ENCODE data around the gene UBL3. TPM values are rescaled to one million over a fixed set of nuclear protein-coding genes. Genes with fewer than 3 reads are reported as not detected.

The UBL3 gene
- total RNA-seq, 1 experiment from 2014 or later: 24.4 TPM

DNA sequence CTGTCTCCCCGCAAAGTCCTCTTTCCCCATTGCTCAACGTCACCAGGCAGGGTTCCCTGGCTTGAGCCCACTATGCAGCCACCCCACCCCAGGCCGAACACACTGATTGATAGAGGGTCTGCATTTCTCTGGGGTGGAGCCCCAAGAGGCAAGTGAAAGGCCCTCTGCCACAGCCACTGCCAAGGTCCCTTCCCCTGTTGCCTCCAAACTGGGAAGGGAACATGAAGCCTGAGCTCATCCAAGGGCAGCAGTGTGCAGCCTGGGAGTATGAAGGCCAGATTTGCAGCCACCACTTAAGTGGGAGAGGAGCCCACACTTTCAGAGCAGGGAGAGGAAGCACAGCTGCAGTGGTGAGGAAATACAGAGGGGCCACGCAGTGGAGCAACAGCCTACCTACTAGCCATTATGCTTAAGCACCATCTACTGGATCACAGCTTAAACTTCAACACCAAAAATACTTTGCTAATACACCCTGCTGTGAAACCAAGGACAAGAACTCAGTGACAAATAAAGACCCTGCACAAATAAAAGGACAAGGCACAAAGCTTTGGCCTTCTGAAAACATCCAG, 48.6 kb downstream of the UBL3 start:
- intact Hi-C loops (cut with micrococcal nuclease; ENCODE audit: unreplicated experiment): no loop called here

DNA sequence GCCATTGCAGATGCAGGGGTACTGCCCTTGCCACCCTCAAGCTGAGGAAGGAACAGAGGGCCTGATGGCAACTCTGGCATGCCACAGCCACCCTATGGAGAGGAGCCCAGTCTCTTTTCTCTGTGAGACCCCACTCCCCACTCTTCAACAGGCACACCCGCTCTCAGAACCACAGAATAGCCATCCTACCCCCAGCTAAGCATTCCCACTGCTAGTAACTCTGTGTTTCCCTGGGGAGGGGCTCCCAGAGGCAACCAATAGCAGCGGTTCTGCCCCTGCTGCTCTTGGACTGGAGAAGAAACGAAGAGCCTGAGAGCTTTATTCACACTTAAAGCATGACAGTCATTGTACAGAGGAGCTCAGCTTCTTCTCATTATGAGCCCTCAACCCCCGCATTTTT, 49.3 kb downstream of the UBL3 start:
- no peak overlapping the region for H2AFZ ChIP-seq
- H4K20me1 ChIP-seq (ENCODE audit: insufficient read depth): no peaks in the 10 kb centered on the region; the same call in 1 of the 2 replicates
- peaks cover 66% of the 10 kb centered on the region for H3K79me2 ChIP-seq (ENCODE audit: low read depth)
- no peaks in the 10 kb centered on the region; the same call in 1 of the 2 replicates for H3K9me2 ChIP-seq (ENCODE audit: insufficient read depth)
- no TSS peak for BruUV-seq (replicated peaks)
- CTCF ChIA-PET: no interaction called here
- H3F3A ChIP-seq (ENCODE audit: insufficient read depth, low read depth): no peaks in the 10 kb centered on the region
- no peak overlapping the region for H3K4me2 ChIP-seq
- TF ChIP-seq, protein P1, sequence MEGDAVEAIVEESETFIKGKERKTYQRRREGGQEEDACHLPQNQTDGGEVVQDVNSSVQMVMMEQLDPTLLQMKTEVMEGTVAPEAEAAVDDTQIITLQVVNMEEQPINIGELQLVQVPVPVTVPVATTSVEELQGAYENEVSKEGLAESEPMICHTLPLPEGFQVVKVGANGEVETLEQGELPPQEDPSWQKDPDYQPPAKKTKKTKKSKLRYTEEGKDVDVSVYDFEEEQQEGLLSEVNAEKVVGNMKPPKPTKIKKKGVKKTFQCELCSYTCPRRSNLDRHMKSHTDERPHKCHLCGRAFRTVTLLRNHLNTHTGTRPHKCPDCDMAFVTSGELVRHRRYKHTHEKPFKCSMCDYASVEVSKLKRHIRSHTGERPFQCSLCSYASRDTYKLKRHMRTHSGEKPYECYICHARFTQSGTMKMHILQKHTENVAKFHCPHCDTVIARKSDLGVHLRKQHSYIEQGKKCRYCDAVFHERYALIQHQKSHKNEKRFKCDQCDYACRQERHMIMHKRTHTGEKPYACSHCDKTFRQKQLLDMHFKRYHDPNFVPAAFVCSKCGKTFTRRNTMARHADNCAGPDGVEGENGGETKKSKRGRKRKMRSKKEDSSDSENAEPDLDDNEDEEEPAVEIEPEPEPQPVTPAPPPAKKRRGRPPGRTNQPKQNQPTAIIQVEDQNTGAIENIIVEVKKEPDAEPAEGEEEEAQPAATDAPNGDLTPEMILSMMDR (conservative IDR thresholded peaks at IDR 0.05): no peak
- no peak for TF ChIP-seq EZH2 (IDR thresholded peaks at IDR 0.05; ENCODE audit: low read depth)
- H3K4me1 ChIP-seq (replicated peaks; ENCODE audit: insufficient read depth): no peaks in the 10 kb centered on the region
- no peaks in the 10 kb centered on the region for H3K36me3 ChIP-seq (ENCODE audit: low read depth)
- intact Hi-C loops (cut with micrococcal nuclease; ENCODE audit: unreplicated experiment): no loop called here
- POLR2A ChIA-PET (ENCODE audit: unreplicated experiment): no interaction called here
- no peak overlapping the region for H3K4me3 ChIP-seq
- no peaks in the 10 kb centered on the region for H3K9me3 ChIP-seq (ENCODE audit: insufficient read depth, low read depth)
- DNase-seq: no peak
- no peaks in the 10 kb centered on the region for H3K27me3 ChIP-seq (ENCODE audit: insufficient read depth, low read depth)
- H3K27ac ChIP-seq: no peak overlapping the region

More for the DNA sequence above, 48.6 kb downstream of the UBL3 start:
- no peak for TF ChIP-seq EZH2 (IDR thresholded peaks at IDR 0.05; ENCODE audit: low read depth)
- TF ChIP-seq, protein P1 (conservative IDR thresholded peaks at IDR 0.05): no peak
- Histone ChIP-seq H3F3A (ENCODE audit: insufficient read depth, low read depth) (no peaks in the 10 kb centered on the region), H3K4me3 (no peak overlapping the region), H3K4me2 (no peak overlapping the region), H3K79me2 (ENCODE audit: low read depth) (peaks cover 72% of the 10 kb centered on the region), H4K20me1 (ENCODE audit: insufficient read depth) (no peaks in the 10 kb centered on the region; the same call in 1 of the 2 replicates), H3K27me3 (ENCODE audit: insufficient read depth, low read depth) (no peaks in the 10 kb centered on the region), H3K9me2 (ENCODE audit: insufficient read depth) (no peaks in the 10 kb centered on the region; the same call in 1 of the 2 replicates), H2AFZ (no peak overlapping the region), H3K9me3 (ENCODE audit: insufficient read depth, low read depth) (no peaks in the 10 kb centered on the region), H3K4me1 (replicated peaks; ENCODE audit: insufficient read depth) (no peaks in the 10 kb centered on the region), H3K36me3 (ENCODE audit: low read depth) (no peaks in the 10 kb centered on the region), H3K27ac (no peak overlapping the region)
- BruUV-seq (replicated peaks): no TSS peak
- ChIA-PET CTCF (no interaction called here), POLR2A (ENCODE audit: unreplicated experiment) (no interaction called here)
- DNase-seq: no peak

DNA sequence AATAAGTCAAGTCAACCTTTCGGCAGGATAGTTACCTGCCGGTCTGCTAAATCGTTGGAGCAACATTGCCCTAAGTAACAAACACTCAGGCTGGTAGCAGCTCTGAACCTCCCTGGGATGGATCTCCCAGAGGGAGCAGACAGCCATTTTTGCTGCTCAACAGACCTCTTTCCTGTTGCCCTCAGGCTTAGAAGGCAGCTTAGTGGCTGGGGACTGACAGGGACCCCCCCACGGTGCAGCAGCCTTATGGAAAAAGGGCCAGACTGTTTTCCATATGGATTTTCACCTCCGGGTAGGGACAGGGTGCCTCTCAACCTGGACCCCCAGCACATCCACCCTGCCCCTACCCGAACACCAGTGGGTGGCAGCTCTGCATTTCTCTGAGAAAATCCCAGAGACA, 49.7 kb downstream of the UBL3 start:
- DNase-seq: no peak
- Histone ChIP-seq H4K20me1 (ENCODE audit: insufficient read depth) (no peaks in the 10 kb centered on the region; the same call in 1 of the 2 replicates), H3K27me3 (ENCODE audit: insufficient read depth, low read depth) (no peaks in the 10 kb centered on the region), H3K27ac (no peak overlapping the region), H2AFZ (no peak overlapping the region), H3K79me2 (ENCODE audit: low read depth) (peaks cover 61% of the 10 kb centered on the region), H3K4me1 (replicated peaks; ENCODE audit: insufficient read depth) (no peaks in the 10 kb centered on the region), H3K9me2 (ENCODE audit: insufficient read depth) (no peaks in the 10 kb centered on the region; the same call in 1 of the 2 replicates), H3K4me3 (no peak overlapping the region), H3K36me3 (ENCODE audit: low read depth) (no peaks in the 10 kb centered on the region), H3K9me3 (ENCODE audit: insufficient read depth, low read depth) (no peaks in the 10 kb centered on the region), H3F3A (ENCODE audit: insufficient read depth, low read depth) (no peaks in the 10 kb centered on the region), H3K4me2 (no peak overlapping the region)
- intact Hi-C loops (cut with micrococcal nuclease; ENCODE audit: unreplicated experiment): no loop called here
- ChIA-PET CTCF (no interaction called here), POLR2A (ENCODE audit: unreplicated experiment) (no interaction called here)
- no TSS peak for BruUV-seq (replicated peaks)
- TF ChIP-seq, protein P1 (conservative IDR thresholded peaks at IDR 0.05): no peak
- TF ChIP-seq EZH2 (IDR thresholded peaks at IDR 0.05; ENCODE audit: low read depth): no peak

Data from PC-9 (cell line).